GM19099 (cell line): ENCODE data around the gene TCF12.

Experiments used
- POLR2A ChIP-seq: IDR thresholded peaks from 3 replicates; pipeline ENCODE4 v1.6.1; 2011; ENCODE audit warnings: low read depth; ENCODE audit not compliant: insufficient read length; ENCODE audit errors: extremely low read depth

The TCF12 gene

GRCh38 chr15:56956538-56956937, 38.1 kb downstream of the TCF12 start:
- no peak for TF ChIP-seq POLR2A

GRCh38 chr15:56957812-56958406, 39.5 kb downstream of the TCF12 start:
- TF ChIP-seq POLR2A = no peak

GRCh38 chr15:56959318-56959648, 40.8 kb downstream of the TCF12 start:
- no peak for TF ChIP-seq POLR2A

GRCh38 chr15:56960116-56960515, 41.7 kb downstream of the TCF12 start:
- no peak for TF ChIP-seq POLR2A

- TF ChIP-seq POLR2A = no peak
Measured at GRCh38 chr15:56963126-56963525, 44.7 kb downstream of the TCF12 start.

- no peak for TF ChIP-seq POLR2A
Measured at GRCh38 chr15:56963710-56964109, 45.3 kb downstream of the TCF12 start.

- TF ChIP-seq POLR2A = no peak
Measured at GRCh38 chr15:56964182-56964581, 45.7 kb downstream of the TCF12 start.

GRCh38 chr15:56965231-56966013, 47.0 kb downstream of the TCF12 start:
- no peak for TF ChIP-seq POLR2A

GRCh38 chr15:56967336-56967735, 48.9 kb downstream of the TCF12 start:
- TF ChIP-seq POLR2A = no peak

- TF ChIP-seq POLR2A = no peak
Measured at GRCh38 chr15:56968256-56968655, 49.8 kb downstream of the TCF12 start.

- no peak for TF ChIP-seq POLR2A
Measured at GRCh38 chr15:56968821-56969220, 50.4 kb downstream of the TCF12 start.

- TF ChIP-seq POLR2A = no peak
Measured at GRCh38 chr15:56969265-56969895, 50.9 kb downstream of the TCF12 start.

- no peak for TF ChIP-seq POLR2A
Measured at GRCh38 chr15:56971571-56971970, 53.1 kb downstream of the TCF12 start.

GRCh38 chr15:56972016-56972415, 53.6 kb downstream of the TCF12 start:
- TF ChIP-seq POLR2A = no peak

- no peak for TF ChIP-seq POLR2A
Measured at GRCh38 chr15:56972426-56972825, 54.0 kb downstream of the TCF12 start.

- TF ChIP-seq POLR2A = no peak
Measured at GRCh38 chr15:56973463-56973862, 55.0 kb downstream of the TCF12 start.

GRCh38 chr15:56977232-56977631, 58.8 kb downstream of the TCF12 start:
- TF ChIP-seq POLR2A = no peak
